Right lobe of liver (tissue), 6 donors: ENCODE data around the gene HDAC6. TPM values are rescaled to one million over a fixed set of nuclear protein-coding genes. Genes with fewer than 3 reads are reported as not detected.

Experiments
- ATAC-seq, 4 donors: fragments of 200-7000 bp; cut with Tn5 transposase; one replicate each; pipeline ENCODE4 v1.9.1; 2020; ENCODE audit warnings: mild to moderate bottlenecking in 4 of 4, moderate library complexity in 4 of 4
- DNase-seq, 3 donors: peaks; one replicate each; pipeline ENCODE4 v3.0.0-alpha.2; 2020
- H3K27ac ChIP-seq, 3 donors: fragments of 200-600 bp; one replicate each; pipeline ENCODE4 v1.8.0; 2022
- H3K27me3 ChIP-seq, 2 donors: fragments of 200-600 bp; one replicate each; pipeline ENCODE4 v1.8.0; 2022
- H3K36me3 ChIP-seq, 4 donors: fragments of 200-600 bp; sonication (generic) in 1 of 4; one replicate each; pipeline versions ENCODE4 v1.5.1 to v1.8.0; 2017 to 2022; ENCODE audit warnings: control low read depth in 1 of 4
- H3K4me1 ChIP-seq, 4 donors: fragments of 200-600 bp; sonication (generic) in 1 of 4; one replicate each; pipeline versions ENCODE4 v1.5.1 to v1.8.0; 2017 to 2022; ENCODE audit warnings: control low read depth in 1 of 4
- H3K4me3 ChIP-seq, 3 donors: fragments of 200-600 bp; one replicate each; pipeline ENCODE4 v1.8.0; 2022
- H3K9me3 ChIP-seq, 4 donors: fragments of 200-600 bp; sonication (generic) in 1 of 4; one replicate each; pipeline versions ENCODE4 v1.5.1 to v1.8.0; 2017 to 2022; ENCODE audit warnings: control low read depth in 1 of 4
- POLR2A ChIP-seq: fragments of 450-650 bp; IDR thresholded peaks from one replicate; pipeline ENCODE4 v1.6.1; 2017; ENCODE audit warnings: antibody characterized with exemption, mild to moderate bottlenecking
- WGBS: methylation state at CpG from one replicate; pipeline ENCODE4 v1.1.6; 2018; ENCODE audit warnings: low coverage, low lambda C conversion rate; ENCODE audit not compliant: insufficient coverage; ENCODE audit errors: missing lambda C conversion rate; 5-methylcytosine and 5-hydroxymethylcytosine counted together
- intact Hi-C, 2 donors: fragments of 100-400 bp; cut with DNase I; formaldehyde crosslinking; loops; one replicate each; pipeline versions ENCODE4 v1.11.2 to v1.14.1; 2022
- total RNA-seq, 6 experiments: library from RNA; depleted of rRNA in 2 of 6; stranded (reverse); fragments of >200 nt in 2 of 6; fragmentation: NEBNext Ultra II Directional in 3 of 6; extraction: Animal tissue kit (Norgen Biotek cat#: 25700) in 3 of 6; gene quantifications; one replicate each; pipeline versions ENCODE4 v1.1.0 to v1.2.4, GENCODE V29; 2016 to 2023
- TF ChIP-seq, protein P1 (sequence below), 4 donors: fragments of 200-600 bp in 3 of 4; fragments of 450-650 bp in 1 of 4; IDR thresholded peaks; one replicate each; pipeline versions ENCODE4 v1.5.1 to v1.8.0; 2016 to 2022; ENCODE audit warnings: antibody characterized with exemption in 4 of 4, mild to moderate bottlenecking in 2 of 4
- donor health status: DM: no; HTN: yes; CAD: no.
- donor health status: DM: no; HTN: no; CAD: no.
- donor health status: DM: no; HTN: no; CAD: no.
- donor health status: DM: no; HTN: yes; CAD: no.
- donor health status: DM: no; HTN: yes; CAD: no.

The HDAC6 gene
- total RNA-seq, 6 experiments from 2014 or later = 84.4 to 173 (median 136) TPM

DNA sequence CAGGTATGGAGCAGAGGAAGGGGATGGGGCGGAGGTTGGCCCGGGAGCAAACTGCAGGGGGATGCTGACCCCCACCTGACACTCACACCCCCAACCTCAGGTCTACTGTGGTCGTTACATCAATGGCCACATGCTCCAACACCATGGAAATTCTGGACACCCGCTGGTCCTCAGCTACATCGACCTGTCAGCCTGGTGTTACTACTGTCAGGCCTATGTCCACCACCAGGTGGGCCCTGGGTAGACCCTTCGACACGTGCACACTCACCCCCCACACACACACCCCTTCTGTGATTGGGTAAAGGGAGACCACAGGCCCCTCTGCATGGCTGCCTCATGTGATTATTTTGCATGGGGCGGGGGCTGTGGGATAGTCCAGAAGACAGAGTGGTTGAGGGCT is 22.2 kb downstream of the HDAC6 start:
- TF ChIP-seq, protein P1, sequence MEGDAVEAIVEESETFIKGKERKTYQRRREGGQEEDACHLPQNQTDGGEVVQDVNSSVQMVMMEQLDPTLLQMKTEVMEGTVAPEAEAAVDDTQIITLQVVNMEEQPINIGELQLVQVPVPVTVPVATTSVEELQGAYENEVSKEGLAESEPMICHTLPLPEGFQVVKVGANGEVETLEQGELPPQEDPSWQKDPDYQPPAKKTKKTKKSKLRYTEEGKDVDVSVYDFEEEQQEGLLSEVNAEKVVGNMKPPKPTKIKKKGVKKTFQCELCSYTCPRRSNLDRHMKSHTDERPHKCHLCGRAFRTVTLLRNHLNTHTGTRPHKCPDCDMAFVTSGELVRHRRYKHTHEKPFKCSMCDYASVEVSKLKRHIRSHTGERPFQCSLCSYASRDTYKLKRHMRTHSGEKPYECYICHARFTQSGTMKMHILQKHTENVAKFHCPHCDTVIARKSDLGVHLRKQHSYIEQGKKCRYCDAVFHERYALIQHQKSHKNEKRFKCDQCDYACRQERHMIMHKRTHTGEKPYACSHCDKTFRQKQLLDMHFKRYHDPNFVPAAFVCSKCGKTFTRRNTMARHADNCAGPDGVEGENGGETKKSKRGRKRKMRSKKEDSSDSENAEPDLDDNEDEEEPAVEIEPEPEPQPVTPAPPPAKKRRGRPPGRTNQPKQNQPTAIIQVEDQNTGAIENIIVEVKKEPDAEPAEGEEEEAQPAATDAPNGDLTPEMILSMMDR (IDR thresholded peaks at IDR 0.05) = no peak
- TF ChIP-seq POLR2A = no peak
- no peaks in the 10 kb centered on the region for H3K36me3 ChIP-seq
- 90% methylated on average over 2 of the region's 8 CpGs for WGBS
- H3K27me3 ChIP-seq = no peaks in the 10 kb centered on the region
- H3K27ac ChIP-seq = no peak overlapping the region
- H3K4me1 ChIP-seq = no peaks in the 10 kb centered on the region
- H3K4me3 ChIP-seq = no peak overlapping the region
- DNase-seq (no peak), ATAC-seq (no peak)
- no peaks in the 10 kb centered on the region for H3K9me3 ChIP-seq
- intact Hi-C loops = no loop called here

DNA sequence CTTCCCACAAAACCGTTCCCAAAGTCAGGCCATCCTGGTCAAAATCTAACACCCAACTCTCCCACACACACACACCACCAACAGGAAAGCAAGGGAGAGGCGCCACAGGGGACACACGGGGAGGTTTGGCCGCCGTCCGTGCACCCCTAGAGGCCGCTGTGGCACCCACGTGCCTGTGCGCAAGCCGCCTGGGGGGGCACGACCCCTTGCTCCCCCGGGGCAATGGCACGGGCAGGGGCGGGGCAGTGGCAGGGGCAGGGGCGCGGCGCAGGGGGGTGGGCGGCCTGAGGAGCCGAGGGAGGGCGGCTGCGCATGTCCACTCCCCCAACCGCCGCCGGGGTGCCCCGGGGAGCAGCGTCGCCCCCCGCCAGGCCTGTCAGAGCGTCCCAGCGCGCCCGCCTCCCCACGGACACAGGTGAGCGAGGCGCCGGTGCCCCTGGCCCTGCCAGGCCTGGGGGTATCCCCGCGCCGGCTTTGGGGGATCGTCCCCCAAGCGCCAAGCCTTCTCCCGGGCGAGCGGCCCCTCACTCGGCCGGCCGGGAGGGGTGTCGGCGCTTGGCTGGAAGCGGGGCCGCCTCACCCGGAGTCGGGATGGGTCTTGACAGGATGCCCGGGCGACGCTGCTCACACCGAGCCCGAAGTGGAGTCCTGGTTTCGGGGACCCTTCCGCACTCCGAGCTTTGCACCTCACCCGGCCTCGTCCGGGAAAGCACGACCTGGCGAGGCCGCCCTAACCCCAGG is 24.4 kb downstream of the HDAC6 start, which contains the start of gene ERAS:
Gene ERAS (plus strand): TSS at position 379 of the 741 bp plus-strand sequence. CDS start 2,611 bp downstream, outside the sequence.
- Histone ChIP-seq H3K9me3 (no peaks in the 10 kb centered on the region), H3K27ac (no peak within 1 kb of the TSS), H3K36me3 (no peaks in the 10 kb centered on the region), H3K4me1 (no peaks in the 10 kb centered on the region), H3K4me3 (no peak within 1 kb of the TSS), H3K27me3 (no peaks in the 10 kb centered on the region)
- DNase-seq (no peak), ATAC-seq (no peak)
- TF ChIP-seq POLR2A = no peak
- TF ChIP-seq, protein P1 (IDR thresholded peaks at IDR 0.05) = no peak
- intact Hi-C loops = no loop called here
- WGBS = 69% methylated on average over 13 of the region's 67 CpGs

DNA sequence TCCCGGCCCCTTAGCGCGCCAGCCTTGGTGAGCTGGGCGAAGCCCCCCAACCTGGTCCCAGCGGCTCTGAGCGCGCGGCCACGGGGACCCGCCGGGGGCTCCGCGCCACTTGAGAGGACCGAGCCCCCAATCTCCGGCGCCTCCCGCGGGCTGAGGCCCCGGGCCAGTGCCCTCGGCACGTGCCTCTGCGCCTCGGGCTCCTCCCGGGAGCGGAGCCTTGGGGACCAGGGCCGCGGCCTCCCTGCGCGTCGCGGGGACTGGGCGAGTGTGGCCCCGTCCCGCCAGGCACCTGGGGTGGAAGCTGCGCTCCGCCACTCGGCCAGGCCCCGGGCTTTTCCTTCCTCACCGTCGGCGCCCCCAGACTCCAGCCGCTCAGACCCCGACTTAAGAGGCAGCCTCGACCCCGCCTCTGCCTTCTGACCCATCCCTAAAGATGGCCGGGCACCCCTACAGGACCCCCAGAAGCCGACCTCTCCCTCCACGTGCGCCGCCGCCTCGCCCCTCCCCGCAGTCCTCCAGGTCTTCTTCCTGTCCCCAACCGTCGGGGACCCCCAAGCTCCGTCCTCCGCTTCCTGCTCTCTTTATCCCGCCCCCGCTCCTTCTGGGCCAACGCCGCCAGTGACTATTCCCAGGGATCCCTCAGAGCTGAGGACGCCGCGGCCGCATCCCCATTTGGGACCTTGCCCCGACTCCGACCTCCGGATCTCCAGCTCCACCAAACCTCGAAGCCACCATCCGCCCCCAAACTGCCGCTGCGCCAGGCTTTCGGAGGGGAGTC is 25.2 kb downstream of the HDAC6 start:
- DNase-seq (no peak), ATAC-seq (no peak)
- no peak for TF ChIP-seq POLR2A
- TF ChIP-seq, protein P1 (IDR thresholded peaks at IDR 0.05) = no peak
- intact Hi-C loops = no loop called here
- no peaks in the 10 kb centered on the region for H3K36me3 ChIP-seq
- no peak overlapping the region for H3K27ac ChIP-seq
- H3K4me3 ChIP-seq = no peak overlapping the region
- H3K27me3 ChIP-seq = no peaks in the 10 kb centered on the region
- H3K9me3 ChIP-seq = no peaks in the 10 kb centered on the region
- WGBS = 62% methylated on average over 33 of the region's 73 CpGs
- no peaks in the 10 kb centered on the region for H3K4me1 ChIP-seq

DNA sequence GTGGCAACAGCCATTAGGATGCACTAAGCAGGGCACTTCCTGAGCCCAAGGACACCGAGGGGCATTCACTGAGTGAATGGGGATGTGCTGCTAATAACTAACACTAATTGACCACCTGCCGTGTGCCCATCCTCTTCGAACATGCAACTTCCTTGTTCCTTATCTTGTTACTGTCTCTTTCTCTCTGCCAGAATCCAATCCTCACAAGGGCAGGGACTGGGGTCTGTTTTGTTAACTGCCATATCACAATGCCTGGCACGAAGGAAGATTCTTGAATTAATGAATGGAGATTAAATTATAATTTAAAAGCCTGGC is 25.7 kb downstream of the HDAC6 start:
- intact Hi-C loops = no loop called here
- TF ChIP-seq, protein P1 (IDR thresholded peaks at IDR 0.05) = no peak
- TF ChIP-seq POLR2A = no peak

More for the DNA sequence above, 25.7 kb downstream of the HDAC6 start:
- H3K36me3 ChIP-seq = no peaks in the 10 kb centered on the region
- DNase-seq = no peak
- H3K27ac ChIP-seq = no peak overlapping the region
- no peak overlapping the region for H3K4me3 ChIP-seq
- no peaks in the 10 kb centered on the region for H3K4me1 ChIP-seq
- H3K27me3 ChIP-seq = no peaks in the 10 kb centered on the region
- H3K9me3 ChIP-seq = no peaks in the 10 kb centered on the region
- no peak for ATAC-seq
- 70% methylated on average over 4 of the region's 4 CpGs for WGBS
